Measurements from ENCODE around the gene ABCC8. TPM values are rescaled to one million over a fixed set of nuclear protein-coding genes. Genes with fewer than 3 reads are reported as not detected.

The ABCC8 gene
- total and polyA plus RNA-seq, 5 experiments from 2014 or later: not detected

- POLR2A ChIA-PET: no interaction called here
- Mint-ChIP-seq H3K9me3 (no peaks in the 10 kb centered on the region), H3K27ac (no peak overlapping the region), H3K4me1 (peaks cover 0 to 2% (median 0%) of the 10 kb centered on the region in 4 donors), H3K4me3 (no peak overlapping the region), H3K36me3 (no peaks in the 10 kb centered on the region), H3K27me3 (peaks cover 3 to 20% (median 8%) of the 10 kb centered on the region in 5 donors)
- DNase-seq (no peak), ATAC-seq (no peak)
Observed at GRCh38 chr11:17514476-17514875, 37.8 kb upstream of the ABCC8 start.

GRCh38 chr11:17513853-17514252 lies 37.2 kb upstream of the ABCC8 start:
- Mint-ChIP-seq H3K4me1 (peaks cover 0 to 2% (median 0%) of the 10 kb centered on the region in 4 donors), H3K9me3 (no peaks in the 10 kb centered on the region), H3K4me3 (no peak overlapping the region), H3K27me3 (peaks cover 3 to 26% (median 8%) of the 10 kb centered on the region in 5 donors), H3K27ac (no peak overlapping the region), H3K36me3 (no peaks in the 10 kb centered on the region)
- POLR2A ChIA-PET: no interaction called here
- no peak for ATAC-seq
- no peak for DNase-seq

GRCh38 chr11:17512101-17512500 lies 35.5 kb upstream of the ABCC8 start:
- no peak overlapping the region for H3K4me3 Mint-ChIP-seq
- POLR2A ChIA-PET: interaction anchor here (0.6 kb wide), 2 partner anchors 304 to 742 kb away, joined by 3 read pairs; partner anchors contain the start of gene PIK3C2A
- ATAC-seq (no peak), DNase-seq (no peak)
- no peak overlapping the region for H3K27ac Mint-ChIP-seq
- H3K36me3 Mint-ChIP-seq: no peaks in the 10 kb centered on the region
- peaks cover 0 to 23% (median 8%) of the 10 kb centered on the region in 5 donors for H3K27me3 Mint-ChIP-seq
- H3K4me1 Mint-ChIP-seq: peaks cover 0 to 2% (median 0%) of the 10 kb centered on the region in 4 donors
- no peaks in the 10 kb centered on the region for H3K9me3 Mint-ChIP-seq

GRCh38 chr11:17511571-17511970 lies 34.9 kb upstream of the ABCC8 start:
- no peak for ATAC-seq
- H3K4me3 Mint-ChIP-seq: no peak overlapping the region
- H3K36me3 Mint-ChIP-seq: no peaks in the 10 kb centered on the region
- no peaks in the 10 kb centered on the region for H3K9me3 Mint-ChIP-seq
- H3K27me3 Mint-ChIP-seq: peaks cover 0 to 18% (median 8%) of the 10 kb centered on the region in 5 donors
- POLR2A ChIA-PET: interaction anchor here (0.6 kb wide), 1 partner anchor 304 kb away, joined by 3 read pairs; the partner anchor contains the start of gene PIK3C2A
- peaks cover 0 to 2% (median 0%) of the 10 kb centered on the region in 4 donors for H3K4me1 Mint-ChIP-seq
- peak overlapping the region in 1 of 10 donors; percentile 27 for H3K27ac Mint-ChIP-seq
- DNase-seq: no peak

- Mint-ChIP-seq H3K4me1 (peaks cover 0 to 2% (median 0%) of the 10 kb centered on the region in 4 donors), H3K27me3 (peaks cover 0 to 18% (median 7%) of the 10 kb centered on the region in 5 donors), H3K4me3 (no peak overlapping the region), H3K27ac (no peak overlapping the region), H3K9me3 (no peaks in the 10 kb centered on the region), H3K36me3 (no peaks in the 10 kb centered on the region)
- ATAC-seq: no peak
- POLR2A ChIA-PET: no interaction called here
- DNase-seq: no peak
Observed at GRCh38 chr11:17510507-17511206, 34.0 kb upstream of the ABCC8 start.

GRCh38 chr11:17508791-17509190 lies 32.1 kb upstream of the ABCC8 start:
- POLR2A ChIA-PET: no interaction called here
- no peak overlapping the region for H3K27ac Mint-ChIP-seq

GRCh38 chr11:17508306-17508705 lies 31.7 kb upstream of the ABCC8 start:
- Mint-ChIP-seq H3K27ac (peak overlapping the region in 1 of 10 donors; percentile 41), H3K27me3 (peaks cover 0 to 20% (median 7%) of the 10 kb centered on the region in 5 donors), H3K4me3 (no peak overlapping the region), H3K4me1 (peaks cover 0 to 2% (median 0%) of the 10 kb centered on the region in 4 donors), H3K9me3 (no peaks in the 10 kb centered on the region), H3K36me3 (no peaks in the 10 kb centered on the region)
- ATAC-seq (no peak), DNase-seq (no peak)
- POLR2A ChIA-PET: no interaction called here

More at GRCh38 chr11:17508791-17509190, 32.1 kb upstream of the ABCC8 start:
- no peaks in the 10 kb centered on the region for H3K9me3 Mint-ChIP-seq
- DNase-seq: no peak
- H3K4me1 Mint-ChIP-seq: peaks cover 0 to 2% (median 0%) of the 10 kb centered on the region in 4 donors
- H3K4me3 Mint-ChIP-seq: no peak overlapping the region
- peaks cover 0 to 20% (median 7%) of the 10 kb centered on the region in 5 donors for H3K27me3 Mint-ChIP-seq
- no peak for ATAC-seq
- H3K36me3 Mint-ChIP-seq: no peaks in the 10 kb centered on the region

- no peak for ATAC-seq
- Mint-ChIP-seq H3K27ac (peak overlapping the region in 2 of 10 donors; percentile 2 to 10), H3K9me3 (no peaks in the 10 kb centered on the region), H3K4me3 (no peak overlapping the region), H3K36me3 (no peaks in the 10 kb centered on the region), H3K27me3 (peaks cover 0 to 17% (median 7%) of the 10 kb centered on the region in 5 donors), H3K4me1 (no peaks in the 10 kb centered on the region)
- POLR2A ChIA-PET: no interaction called here
- DNase-seq: no peak
Observed at GRCh38 chr11:17507773-17508172, 31.1 kb upstream of the ABCC8 start.

GRCh38 chr11:17506942-17507341 lies 30.3 kb upstream of the ABCC8 start:
- H3K27me3 Mint-ChIP-seq: peaks cover 0 to 16% (median 4%) of the 10 kb centered on the region in 5 donors
- POLR2A ChIA-PET: no interaction called here
- DNase-seq (no peak), ATAC-seq (no peak)
- no peaks in the 10 kb centered on the region for H3K9me3 Mint-ChIP-seq
- no peaks in the 10 kb centered on the region for H3K36me3 Mint-ChIP-seq
- peak overlapping the region in 1 of 10 donors; percentile 28 for H3K27ac Mint-ChIP-seq
- H3K4me3 Mint-ChIP-seq: no peak overlapping the region
- H3K4me1 Mint-ChIP-seq: no peaks in the 10 kb centered on the region

GRCh38 chr11:17506314-17506713 lies 29.7 kb upstream of the ABCC8 start:
- Mint-ChIP-seq H3K36me3 (no peaks in the 10 kb centered on the region), H3K27me3 (peaks cover 0 to 14% (median 4%) of the 10 kb centered on the region in 5 donors), H3K9me3 (no peaks in the 10 kb centered on the region), H3K27ac (peak overlapping the region in 1 of 10 donors; percentile 28), H3K4me1 (no peaks in the 10 kb centered on the region), H3K4me3 (no peak overlapping the region)
- DNase-seq (no peak), ATAC-seq (no peak)
- POLR2A ChIA-PET: no interaction called here

GRCh38 chr11:17505146-17505545 lies 28.5 kb upstream of the ABCC8 start:
- no peak overlapping the region for H3K4me3 Mint-ChIP-seq
- POLR2A ChIA-PET: no interaction called here

GRCh38 chr11:17504330-17505107 lies 27.9 kb upstream of the ABCC8 start:
- Mint-ChIP-seq H3K9me3 (no peaks in the 10 kb centered on the region), H3K27ac (peak overlapping the region in 1 of 10 donors; percentile 28), H3K4me1 (no peaks in the 10 kb centered on the region), H3K36me3 (no peaks in the 10 kb centered on the region), H3K4me3 (no peak overlapping the region), H3K27me3 (peaks cover 0 to 14% (median 4%) of the 10 kb centered on the region in 5 donors)
- peak; percentile 61 to 87 (median 73) for DNase-seq
- ATAC-seq: peak; percentile 81 to 92
- POLR2A ChIA-PET: no interaction called here

More at GRCh38 chr11:17505146-17505545, 28.5 kb upstream of the ABCC8 start:
- Mint-ChIP-seq H3K9me3 (no peaks in the 10 kb centered on the region), H3K27me3 (peaks cover 0 to 14% (median 4%) of the 10 kb centered on the region in 5 donors), H3K36me3 (no peaks in the 10 kb centered on the region), H3K27ac (no peak overlapping the region), H3K4me1 (no peaks in the 10 kb centered on the region)
- no peak for ATAC-seq
- DNase-seq: no peak

GRCh38 chr11:17502630-17503029 lies 26.0 kb upstream of the ABCC8 start:
- POLR2A ChIA-PET: no interaction called here
- Mint-ChIP-seq H3K4me1 (no peaks in the 10 kb centered on the region), H3K27me3 (peaks cover 0 to 6% (median 0%) of the 10 kb centered on the region in 5 donors), H3K9me3 (no peaks in the 10 kb centered on the region), H3K4me3 (no peak overlapping the region), H3K27ac (no peak overlapping the region), H3K36me3 (no peaks in the 10 kb centered on the region)
- DNase-seq (no peak), ATAC-seq (no peak)
